Endothelial cell of umbilical vein (primary cell): ENCODE data around the gene TTF2.
"Not testable (repeated sequence)": the region's sequence is repeated elsewhere in the genome, so short reads cannot be mapped to it uniquely, and the experiment has no call there.

Experiments
- CTCF ChIP-seq, 2 donors: IDR thresholded peaks; 1 replicate in 1 of 2; 2 replicates in 1 of 2; pipeline ENCODE4 v1.5.1; 2011; ENCODE audit warnings: low read length in 2 of 2, mild to moderate bottlenecking in 2 of 2, moderate library complexity in 2 of 2, control low read depth in 1 of 2, inconsistent platforms in 1 of 2, low read depth in 1 of 2; ENCODE audit not compliant: insufficient read depth in 1 of 2; ENCODE audit errors: extremely low read depth in 1 of 2
- EZH2 ChIP-seq: IDR thresholded peaks from 2 replicates; pipeline ENCODE4 v1.6.1; 2012; ENCODE audit warnings: borderline replicate concordance, low read depth, mild to moderate bottlenecking, moderate library complexity, low read length, inconsistent platforms; ENCODE audit not compliant: severe bottlenecking
- FOS ChIP-seq: IDR thresholded peaks from 2 replicates; pipeline ENCODE4 v1.6.1; 2011; ENCODE audit warnings: mild to moderate bottlenecking, low read length, moderate library complexity, borderline replicate concordance; ENCODE audit not compliant: insufficient read depth
- GATA2 ChIP-seq: IDR thresholded peaks from 2 replicates; pipeline ENCODE4 v1.7.0; 2011; ENCODE audit warnings: low read depth, mild to moderate bottlenecking, moderate library complexity, mixed read lengths, low read length; ENCODE audit not compliant: insufficient read length, insufficient read depth
- MAX ChIP-seq: IDR thresholded peaks from 2 replicates; pipeline ENCODE4 v1.6.1; 2011; ENCODE audit not compliant: insufficient read depth, insufficient read length
- POLR2A ChIP-seq: IDR thresholded peaks from 2 replicates; pipeline ENCODE4 v1.6.1; 2012; ENCODE audit warnings: low read depth, mild to moderate bottlenecking, control low read depth, low read length
- POLR2AphosphoS5 ChIP-seq: IDR thresholded peaks from 2 replicates; pipeline ENCODE4 v1.6.1; 2012; ENCODE audit warnings: low read depth, mild to moderate bottlenecking, control low read depth, low read length, moderate library complexity; ENCODE audit not compliant: insufficient read depth

- not testable (repeated sequence) for TF ChIP-seq POLR2A; CTCF (IDR thresholded peaks at IDR 0.05; ENCODE audit: extremely low read depth in 1 of 2, insufficient read depth in 1 of 2, low read depth in 1 of 2, low read length in 2 of 2); MAX; EZH2; GATA2; POLR2AphosphoS5; FOS
Observed at GRCh38 chr1:117151305-117151704, 91.2 kb downstream of the TTF2 start.
